GM19328 (cell line): ENCODE results near the gene GJB3.
"Not testable (repeated sequence)": the region's sequence is repeated elsewhere in the genome, so short reads cannot be mapped to it uniquely, and the experiment has no call there.

Experiments used
- ATAC-seq: cut with Tn5 transposase; IDR thresholded peaks from one replicate; pipeline ENCODE4 v1.9.1; 2021; ENCODE audit warnings: mild to moderate bottlenecking, moderate library complexity; ENCODE audit not compliant: unreplicated experiment

The GJB3 gene

DNA sequence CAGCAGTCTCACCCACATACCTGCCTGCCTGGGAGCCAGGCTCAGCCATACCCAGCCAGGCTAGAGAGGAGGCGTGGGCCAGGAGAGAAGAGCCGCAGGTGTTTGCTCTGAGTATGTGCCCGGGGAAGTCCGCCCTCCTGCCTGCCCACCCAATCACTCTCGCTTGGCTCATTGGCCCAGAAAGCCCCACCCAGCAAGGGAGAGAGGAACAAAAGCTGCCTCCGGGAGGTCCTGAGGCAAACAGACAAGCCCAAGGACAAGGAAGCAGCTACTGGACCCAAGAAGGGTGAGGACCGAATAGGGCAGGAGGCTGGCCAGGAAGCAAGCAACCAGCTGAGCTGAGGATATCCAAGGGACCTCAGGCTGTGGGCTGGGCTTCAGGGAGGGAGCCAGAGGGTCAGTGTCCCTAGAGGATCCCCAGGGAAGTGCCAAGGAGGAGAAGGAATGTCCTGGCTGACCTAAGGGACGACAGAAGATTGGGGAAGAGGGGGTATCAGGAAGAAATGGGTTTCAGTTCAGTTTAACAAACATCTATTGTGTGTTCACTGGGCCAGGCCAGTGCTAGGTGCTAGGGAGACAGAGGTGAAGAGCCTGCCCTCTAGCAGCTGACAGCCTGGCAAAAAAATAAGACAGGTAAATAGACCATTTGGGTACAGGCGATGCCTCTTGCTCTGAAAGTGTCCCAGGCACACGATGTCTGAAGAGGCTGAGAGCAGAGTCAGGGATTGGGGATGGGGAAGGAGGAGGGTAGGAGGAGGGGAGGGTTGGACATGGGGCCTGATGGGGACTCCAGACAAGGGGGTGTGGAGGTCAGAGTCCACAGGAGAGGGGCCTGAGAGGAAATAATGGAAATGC lies 21.3 kb upstream of the GJB3 start, which contains the start of gene GJB4:
Gene GJB4, plus strand, starts transcription at position 238 of the 855 bp plus-strand sequence. CDS start 1,515 bp downstream, outside the sequence.
- no peak for ATAC-seq

DNA sequence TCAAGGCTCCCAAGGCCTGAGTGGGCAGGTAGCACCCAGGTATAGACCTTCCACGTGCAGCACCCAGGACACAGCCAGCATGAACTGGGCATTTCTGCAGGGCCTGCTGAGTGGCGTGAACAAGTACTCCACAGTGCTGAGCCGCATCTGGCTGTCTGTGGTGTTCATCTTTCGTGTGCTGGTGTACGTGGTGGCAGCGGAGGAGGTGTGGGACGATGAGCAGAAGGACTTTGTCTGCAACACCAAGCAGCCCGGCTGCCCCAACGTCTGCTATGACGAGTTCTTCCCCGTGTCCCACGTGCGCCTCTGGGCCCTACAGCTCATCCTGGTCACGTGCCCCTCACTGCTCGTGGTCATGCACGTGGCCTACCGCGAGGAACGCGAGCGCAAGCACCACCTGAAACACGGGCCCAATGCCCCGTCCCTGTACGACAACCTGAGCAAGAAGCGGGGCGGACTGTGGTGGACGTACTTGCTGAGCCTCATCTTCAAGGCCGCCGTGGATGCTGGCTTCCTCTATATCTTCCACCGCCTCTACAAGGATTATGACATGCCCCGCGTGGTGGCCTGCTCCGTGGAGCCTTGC lies 19.7 kb upstream of the GJB3 start:
- no peak for ATAC-seq

DNA sequence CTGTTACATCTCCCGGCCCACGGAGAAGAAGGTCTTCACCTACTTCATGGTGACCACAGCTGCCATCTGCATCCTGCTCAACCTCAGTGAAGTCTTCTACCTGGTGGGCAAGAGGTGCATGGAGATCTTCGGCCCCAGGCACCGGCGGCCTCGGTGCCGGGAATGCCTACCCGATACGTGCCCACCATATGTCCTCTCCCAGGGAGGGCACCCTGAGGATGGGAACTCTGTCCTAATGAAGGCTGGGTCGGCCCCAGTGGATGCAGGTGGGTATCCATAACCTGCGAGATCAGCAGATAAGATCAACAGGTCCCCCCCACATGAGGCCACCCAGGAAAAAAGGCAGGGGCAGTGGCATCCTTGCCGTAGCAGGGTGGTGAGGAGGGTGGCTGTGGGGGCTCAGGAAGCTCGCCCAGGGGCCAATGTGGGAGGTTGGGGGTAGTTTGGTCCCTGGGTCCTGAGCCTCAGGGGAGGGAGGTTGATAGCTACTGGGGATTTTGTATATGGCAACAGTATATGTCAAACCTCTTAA lies 19.2 kb upstream of the GJB3 start:
- ATAC-seq: no peak

DNA sequence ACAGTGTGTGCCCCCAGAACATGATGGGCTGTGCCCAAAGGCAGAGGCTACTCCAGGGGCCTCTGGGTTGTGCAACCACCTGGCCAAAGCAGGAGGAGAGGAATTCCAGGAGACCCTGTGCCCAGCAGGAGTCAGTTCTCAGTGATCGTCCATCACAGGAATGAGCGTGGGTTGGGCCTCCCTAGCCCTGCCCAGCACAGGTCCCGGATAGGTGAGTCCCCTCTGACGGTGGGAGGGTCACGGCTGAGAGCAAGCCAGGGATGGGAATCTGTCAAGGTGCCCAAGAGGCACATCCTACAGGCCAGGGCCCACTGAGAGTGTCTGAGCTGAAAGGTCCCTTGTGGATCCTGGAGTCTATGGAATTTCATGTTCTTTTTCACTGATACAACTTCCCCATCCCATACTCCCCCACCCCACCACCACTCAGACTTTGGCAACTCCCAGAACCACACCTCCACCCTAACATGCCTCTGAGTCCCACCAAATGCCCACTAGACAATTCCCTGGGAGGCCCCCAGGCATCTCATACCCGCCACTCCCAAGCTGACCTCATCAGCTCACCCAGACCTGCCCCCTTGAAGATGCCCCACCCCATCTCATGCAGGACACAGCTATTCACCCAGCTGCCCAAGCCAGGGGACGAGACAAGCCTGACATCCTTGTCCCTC lies 18.4 kb upstream of the GJB3 start:
- ATAC-seq: no peak

DNA sequence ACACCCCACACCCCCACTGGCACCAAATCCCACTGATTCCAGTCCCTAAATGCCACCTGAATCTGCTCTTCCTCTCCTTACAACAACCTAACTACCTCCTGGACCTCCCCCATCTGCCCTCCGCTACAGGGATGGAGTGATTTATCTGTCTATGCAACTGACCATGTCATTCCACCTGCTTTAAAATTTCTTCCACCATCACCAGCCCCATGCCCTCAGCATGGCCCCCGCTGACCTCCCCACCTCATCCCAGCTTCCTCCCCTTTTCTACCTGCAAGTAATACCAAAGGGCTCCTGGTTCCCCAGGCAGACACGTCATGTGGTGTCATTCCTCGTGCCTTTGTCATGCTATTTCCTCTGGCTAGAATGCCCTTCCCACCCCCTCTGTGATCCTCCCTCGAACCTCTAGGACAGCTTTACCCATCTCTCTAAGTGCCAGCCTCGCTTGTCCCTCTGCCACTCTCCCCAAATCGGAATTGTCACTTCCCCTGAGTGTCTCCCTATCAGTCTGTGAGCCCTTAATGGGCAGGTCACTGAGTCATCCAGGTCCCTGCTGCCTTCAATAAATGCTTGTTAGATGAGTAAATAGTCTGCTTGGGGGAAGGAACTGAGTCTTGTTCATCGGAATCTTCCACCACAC lies 17.8 kb upstream of the GJB3 start:
- no peak for ATAC-seq

DNA sequence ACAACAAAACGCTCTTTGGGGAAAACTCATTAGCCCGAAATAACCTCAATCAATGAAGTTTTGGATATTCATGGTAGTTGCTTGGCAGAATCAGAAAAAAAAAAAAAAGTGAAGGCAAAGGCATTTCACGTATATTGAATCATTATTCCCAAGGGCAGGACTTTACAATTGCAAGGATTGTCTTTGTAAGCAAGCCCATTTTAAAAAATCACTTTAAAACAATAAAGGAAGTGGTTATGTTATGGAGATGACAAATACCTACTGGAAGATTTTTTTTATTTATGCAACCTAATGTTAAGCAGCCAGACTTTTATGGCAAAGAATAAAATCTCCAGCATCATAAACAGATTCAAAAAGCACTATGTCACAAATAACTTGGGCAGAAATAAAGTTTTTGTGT lies 12.2 kb upstream of the GJB3 start:
- no peak for ATAC-seq

DNA sequence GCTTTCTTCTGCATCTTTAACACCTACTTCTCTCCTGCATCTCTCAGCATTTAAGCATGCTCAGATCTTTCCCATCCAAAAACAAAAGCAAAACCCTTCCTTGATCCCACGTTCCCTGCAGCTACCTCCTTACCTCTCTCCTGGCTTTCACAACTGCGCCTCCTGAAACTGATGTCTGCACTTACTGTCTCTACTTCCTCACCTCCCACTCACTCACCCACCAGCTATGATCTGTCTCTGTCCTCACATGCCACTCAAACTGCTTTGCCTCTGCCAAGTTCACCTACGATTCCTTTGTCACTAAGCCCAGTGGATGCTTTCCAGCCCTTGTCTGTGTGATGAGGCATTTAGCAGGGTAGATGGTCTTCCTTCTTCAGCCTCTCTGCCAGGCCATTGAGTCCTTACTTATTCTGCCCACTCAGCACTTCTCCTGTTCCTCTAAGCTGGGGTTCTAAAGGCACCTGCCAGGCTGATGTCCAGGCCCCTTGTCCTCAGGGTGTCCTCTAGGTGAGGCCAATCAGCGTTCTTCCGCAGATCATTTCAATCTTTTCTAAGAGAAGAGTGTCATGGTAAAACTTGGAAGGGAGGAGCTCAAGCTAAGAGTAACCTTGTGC lies 10.0 kb upstream of the GJB3 start:
- ATAC-seq: no peak

DNA sequence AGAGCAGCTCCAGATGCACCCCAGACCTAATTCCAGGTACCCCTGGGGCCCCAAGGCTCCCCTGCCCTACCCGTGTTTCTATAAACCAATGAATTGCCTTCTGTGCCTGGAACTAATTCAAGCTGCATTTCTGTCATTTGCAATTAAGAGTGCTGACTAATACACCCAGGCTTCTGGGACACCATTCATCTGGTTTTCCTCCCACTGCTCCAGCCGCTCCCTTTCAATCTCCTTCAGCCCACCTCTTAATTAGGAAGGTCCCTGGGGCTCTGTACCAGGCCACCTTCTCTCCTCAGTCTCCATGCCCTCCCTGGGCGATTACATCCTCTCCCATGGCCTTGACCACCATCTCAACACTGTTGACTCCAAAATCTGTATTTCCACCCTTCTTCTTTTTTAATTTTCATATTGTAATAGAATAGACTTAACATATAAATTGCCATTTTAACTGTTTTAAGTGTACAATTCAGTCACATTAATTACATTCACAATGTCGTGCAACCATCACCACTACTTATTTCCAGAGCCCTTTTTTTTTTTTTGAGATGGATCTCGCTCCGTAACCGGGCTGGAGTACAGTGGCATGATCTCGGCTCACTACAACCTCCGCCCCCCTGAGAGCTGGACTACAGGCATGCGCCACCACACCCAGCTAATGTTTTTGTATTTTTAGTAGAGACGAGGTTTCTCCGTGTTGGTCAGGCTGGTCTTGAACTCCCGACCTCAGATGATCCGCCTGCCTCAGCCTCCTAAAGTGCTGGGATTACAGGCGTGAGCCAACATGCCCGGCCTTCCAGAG lies 9.2 kb upstream of the GJB3 start:
- ATAC-seq: no peak

DNA sequence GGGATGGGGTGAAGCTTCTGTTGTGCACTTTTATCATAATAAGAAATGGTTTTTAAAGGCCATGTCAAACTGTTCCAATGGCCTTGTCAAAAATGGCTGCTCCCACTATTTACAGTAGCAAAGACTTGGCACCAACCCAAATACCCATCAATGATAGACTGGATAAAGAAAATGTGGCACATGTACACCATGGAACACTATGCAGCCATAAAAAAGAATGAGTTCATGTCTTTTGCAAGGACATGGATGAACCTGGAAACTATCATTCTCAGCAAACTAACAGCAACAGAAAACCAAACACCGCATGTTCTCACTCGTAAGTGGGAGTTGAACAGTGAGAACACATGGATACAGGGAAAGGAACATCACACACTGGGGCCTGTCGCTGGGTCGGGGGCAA lies 7.9 kb upstream of the GJB3 start:
- ATAC-seq: not testable (repeated sequence)

DNA sequence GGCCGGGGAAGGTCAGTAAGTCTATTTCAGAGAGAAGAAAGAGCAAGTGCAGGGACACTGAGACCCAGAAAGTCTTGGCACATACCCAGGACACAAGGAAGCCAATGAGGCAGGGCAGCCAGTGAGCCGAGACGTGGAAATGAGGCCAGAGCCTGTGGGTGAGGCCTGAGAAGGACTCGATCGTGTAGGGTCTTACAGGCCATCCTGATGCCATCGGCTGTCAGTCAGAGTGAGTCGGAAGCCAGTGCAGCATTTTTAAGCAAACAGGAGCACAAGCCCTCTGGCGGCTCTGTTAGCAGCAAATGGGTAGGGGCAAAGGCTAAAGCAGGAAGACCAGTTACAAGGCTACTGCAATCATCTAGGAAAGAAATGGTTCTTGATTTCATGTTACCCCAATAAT lies 6.1 kb upstream of the GJB3 start:
- ATAC-seq: no peak

DNA sequence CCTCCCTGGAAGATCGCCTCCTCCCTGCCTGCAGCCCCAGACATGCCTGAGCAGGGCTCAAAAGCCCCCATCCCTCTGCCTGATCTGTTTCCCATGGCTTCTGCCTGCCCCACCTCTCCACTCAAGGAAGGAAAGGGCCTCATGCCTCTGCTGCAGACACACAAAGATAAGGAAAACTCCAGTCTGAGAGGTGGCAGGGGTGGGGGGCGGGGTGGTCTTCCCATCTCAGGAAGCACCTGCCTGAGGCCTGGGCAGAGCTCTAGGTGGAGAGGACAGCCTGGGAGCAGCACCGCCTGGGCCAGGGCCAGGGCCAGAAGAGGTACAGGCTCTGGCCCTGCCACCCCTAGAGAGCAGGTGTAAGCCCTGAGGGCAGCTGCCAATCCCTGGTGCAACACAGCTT lies 4.1 kb upstream of the GJB3 start:
- ATAC-seq: no peak

DNA sequence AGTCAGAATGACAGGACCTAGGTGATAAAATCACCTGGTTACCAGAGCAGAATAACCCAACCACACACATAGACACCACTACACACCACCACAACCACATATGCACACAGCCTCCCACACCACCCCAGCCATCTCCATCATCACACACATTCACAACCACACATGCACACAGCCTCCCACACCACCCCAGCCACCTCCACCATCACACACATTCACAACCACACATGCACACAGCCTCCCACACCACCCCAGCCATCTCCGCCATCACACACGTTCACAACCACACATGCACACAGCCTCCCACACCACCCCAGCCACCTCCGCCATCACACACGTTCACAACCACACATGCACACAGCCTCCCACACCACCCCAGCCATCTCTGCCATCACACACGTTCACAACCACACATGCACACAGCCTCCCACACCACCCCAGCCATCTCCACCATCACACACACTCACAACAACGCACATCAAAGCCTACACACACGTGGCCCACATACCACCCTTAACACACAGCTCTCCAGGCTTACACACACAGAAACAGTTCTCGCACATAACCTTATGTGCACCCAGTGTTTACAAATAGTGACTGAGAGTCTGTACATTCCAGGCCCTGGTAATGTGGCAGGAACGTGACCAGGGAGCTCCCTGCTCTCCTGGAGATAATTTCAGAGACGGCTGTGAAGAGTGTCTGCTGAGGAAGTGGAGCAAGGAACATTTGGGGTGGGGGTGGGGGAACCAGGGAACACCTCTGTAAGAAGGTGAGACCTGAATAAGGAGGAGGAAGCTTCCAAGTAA lies 3.3 kb upstream of the GJB3 start:
- ATAC-seq: no peak

DNA sequence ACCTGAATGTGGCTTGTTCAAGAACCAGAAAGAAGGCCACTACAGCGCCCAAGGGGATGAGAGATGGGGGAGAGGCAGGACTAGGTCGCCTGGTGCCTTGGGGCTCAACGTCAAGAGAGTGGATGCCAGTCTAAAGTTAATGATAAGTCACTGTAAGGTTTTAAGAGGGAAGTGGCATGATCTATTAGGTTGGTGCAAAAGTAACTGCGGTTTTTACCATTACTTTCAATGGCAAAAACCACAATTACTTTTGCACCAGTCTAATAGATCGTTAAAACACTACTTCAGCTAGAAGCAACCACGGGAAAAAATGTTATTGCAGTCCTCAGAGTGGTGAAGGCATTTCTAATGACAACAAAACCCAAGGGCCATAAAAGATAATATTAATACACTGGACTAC lies 2.6 kb upstream of the GJB3 start:
- ATAC-seq: no peak

DNA sequence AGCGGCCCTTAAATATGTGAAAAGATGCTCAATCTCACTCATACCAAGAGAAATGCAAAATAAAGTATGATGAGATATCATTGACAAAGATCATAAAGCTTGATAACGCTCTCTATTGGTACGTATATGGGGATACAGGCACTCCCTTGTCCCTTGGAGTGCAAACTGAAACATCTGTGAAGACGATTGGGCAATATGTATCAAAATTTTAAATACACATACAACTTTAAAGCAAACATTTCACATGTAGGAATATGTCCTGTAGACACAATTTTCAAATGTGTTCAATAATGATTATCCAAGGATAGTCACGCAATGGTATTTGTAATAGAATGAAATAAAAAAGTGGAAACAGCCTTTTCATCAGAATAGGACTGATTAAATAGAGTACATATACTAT lies 2.0 kb upstream of the GJB3 start:
- no peak for ATAC-seq

DNA sequence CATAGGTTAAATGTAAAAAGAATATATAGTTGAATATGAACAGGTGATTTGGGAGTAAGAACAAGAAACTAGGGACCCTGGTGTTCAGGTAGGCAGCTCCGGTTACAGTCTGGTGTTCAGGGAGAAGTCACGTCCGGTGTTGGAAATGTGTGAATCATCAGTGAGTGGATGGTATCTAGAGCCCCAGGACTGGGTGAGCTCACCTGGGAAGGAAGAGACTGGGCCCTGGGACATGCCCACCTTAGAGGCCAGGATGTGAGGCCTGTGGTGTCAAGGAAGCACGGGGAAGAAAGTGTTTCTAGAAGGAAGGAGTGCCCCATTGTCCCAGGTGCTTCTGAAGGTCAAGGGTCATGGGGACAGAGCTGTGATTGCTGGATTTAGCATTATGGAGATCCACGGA lies 1.5 kb upstream of the GJB3 start:
- ATAC-seq: no peak

DNA sequence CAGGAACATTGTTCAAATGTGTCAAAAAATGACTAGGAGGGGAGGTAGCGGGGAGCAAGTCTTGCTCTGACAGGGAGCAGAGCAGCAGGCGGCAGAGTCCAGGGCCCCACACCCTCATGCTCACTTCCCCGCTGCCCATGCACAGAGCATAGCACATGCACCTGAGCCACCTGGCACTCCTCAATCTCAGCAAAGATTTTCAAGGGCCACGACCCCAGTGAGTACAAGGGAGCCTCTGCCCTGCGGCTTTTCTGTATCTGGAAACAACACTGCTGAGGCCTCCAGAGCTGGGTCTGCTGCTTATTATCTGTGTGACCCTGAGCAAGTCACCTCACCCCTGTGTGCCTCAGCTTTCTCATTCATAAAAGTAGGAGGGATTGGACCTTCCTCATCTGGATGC lies 1.1 kb upstream of the GJB3 start:
- ATAC-seq: no peak

DNA sequence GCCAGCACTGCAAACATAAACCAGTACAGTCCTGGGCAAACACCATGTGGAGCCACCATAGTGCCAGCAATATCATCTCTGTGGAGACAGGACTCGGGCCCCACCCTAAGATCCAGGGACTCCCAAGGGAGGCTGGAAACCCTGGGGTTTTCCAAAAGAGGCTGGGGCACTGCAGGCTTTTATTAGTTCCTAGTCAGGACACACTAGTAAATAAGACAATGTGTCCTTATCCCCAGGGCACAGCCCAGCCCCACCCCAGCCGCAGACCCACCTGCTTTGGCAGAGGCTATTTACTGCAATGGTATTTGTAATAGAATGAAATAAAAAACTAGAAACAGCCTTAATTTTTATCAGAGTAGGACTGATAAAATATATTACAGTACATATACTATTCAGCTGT lies 486 bp upstream of the GJB3 start:
- ATAC-seq: no peak

DNA sequence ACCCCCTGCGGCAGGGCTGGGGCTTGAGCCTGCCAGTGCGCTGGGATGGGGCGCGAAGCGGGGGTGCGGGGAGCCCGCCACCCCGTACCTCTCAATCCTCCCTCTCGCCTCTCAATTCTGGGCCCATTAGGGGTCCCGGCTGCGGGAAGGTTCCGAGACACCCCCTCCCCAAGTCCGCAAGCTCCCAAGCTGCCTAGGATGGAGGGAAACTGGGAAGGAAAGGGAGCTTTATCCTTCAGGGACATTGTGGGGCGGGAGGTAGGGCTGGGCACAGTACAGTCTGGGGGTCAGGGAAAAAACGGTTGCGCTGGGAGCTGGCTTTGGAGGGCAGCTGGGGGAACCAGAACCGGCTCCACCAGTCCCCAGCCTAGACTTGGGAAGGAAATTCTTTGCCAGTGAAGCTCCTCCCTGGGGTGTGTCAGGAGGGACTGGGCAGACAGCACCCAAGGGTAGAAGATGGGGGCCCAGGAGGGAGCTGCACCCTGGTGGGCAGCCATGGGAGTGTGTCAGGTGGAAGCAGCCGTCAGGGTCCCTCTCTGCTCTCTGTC lies 904 bp downstream of the GJB3 start:
- ATAC-seq: no peak

DNA sequence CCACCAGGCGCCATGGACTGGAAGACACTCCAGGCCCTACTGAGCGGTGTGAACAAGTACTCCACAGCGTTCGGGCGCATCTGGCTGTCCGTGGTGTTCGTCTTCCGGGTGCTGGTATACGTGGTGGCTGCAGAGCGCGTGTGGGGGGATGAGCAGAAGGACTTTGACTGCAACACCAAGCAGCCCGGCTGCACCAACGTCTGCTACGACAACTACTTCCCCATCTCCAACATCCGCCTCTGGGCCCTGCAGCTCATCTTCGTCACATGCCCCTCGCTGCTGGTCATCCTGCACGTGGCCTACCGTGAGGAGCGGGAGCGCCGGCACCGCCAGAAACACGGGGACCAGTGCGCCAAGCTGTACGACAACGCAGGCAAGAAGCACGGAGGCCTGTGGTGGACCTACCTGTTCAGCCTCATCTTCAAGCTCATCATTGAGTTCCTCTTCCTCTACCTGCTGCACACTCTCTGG lies 3.8 kb downstream of the GJB3 start:
- ATAC-seq: no peak
